ENCODE results near the gene NEDD1. TPM values are rescaled to one million over a fixed set of nuclear protein-coding genes. Genes with fewer than 3 reads are reported as not detected.

The NEDD1 gene
- total and polyA plus RNA-seq, 10 of the 15 experiments (the other 5 are each of a cell fraction or from before 2014, with no cell fraction given), result 15.9 to 52.6 (median 28.7) TPM

DNA sequence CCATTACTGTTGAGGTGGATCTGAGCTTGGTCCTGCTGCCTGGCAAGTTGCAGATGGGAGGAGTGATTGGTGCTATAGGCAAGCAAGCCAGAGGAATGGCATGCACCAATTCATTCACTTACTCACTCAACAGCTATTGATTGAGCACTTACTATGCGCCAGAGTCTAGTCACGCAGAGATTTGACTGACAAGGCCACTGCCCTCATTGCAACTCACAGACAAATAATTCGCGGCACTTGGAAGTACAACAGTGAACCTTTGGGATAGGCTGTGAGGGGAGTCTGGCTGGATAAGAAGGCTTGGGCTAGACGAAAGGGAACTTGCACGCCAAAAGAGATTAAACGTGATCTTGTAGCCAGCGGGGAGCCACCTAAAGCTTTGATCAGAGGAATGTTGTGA is 96.2 kb downstream of the NEDD1 start:
- Histone ChIP-seq H3K9ac (ENCODE audit: control insufficient read depth, insufficient read depth, low read length) (no peak overlapping the region), H4K20me1 (ENCODE audit: control insufficient read depth, insufficient read depth) (no peaks in the 10 kb centered on the region), H3K4me3 (no peak overlapping the region), H3K9me3 (replicated peaks; ENCODE audit: control insufficient read depth, insufficient read depth, low read length) (no peaks in the 10 kb centered on the region), H3K27ac (ENCODE audit: control insufficient read depth, insufficient read depth) (no peak overlapping the region), H3K36me3 (ENCODE audit: control insufficient read depth in 2 of 2, insufficient read depth in 2 of 2, low read length in 1 of 2) (no peaks in the 10 kb centered on the region), H3K4me1 (ENCODE audit: control insufficient read depth, insufficient read depth, low read length) (no peaks in the 10 kb centered on the region), H3K4me2 (ENCODE audit: control insufficient read depth, insufficient read depth) (no peak overlapping the region), H3K79me2 (ENCODE audit: control insufficient read depth, insufficient read depth, low read length) (no peaks in the 10 kb centered on the region), H3K27me3 (replicated peaks in 1 of 2; ENCODE audit: control insufficient read depth in 2 of 2, insufficient read depth in 2 of 2, low read length in 1 of 2) (no peaks in the 10 kb centered on the region; a peak in 1 of 4 replicates), H2AFZ (ENCODE audit: control insufficient read depth, low read depth, low read length) (no peak overlapping the region)
- WGBS (ENCODE audit: insufficient coverage, insufficient replicate concordance, low lambda C conversion rate, missing lambda C conversion rate), result 77% methylated on average over 8 of the region's 8 CpGs
- POLR2A ChIA-PET, result no interaction called here
- ATAC-seq (no peak), FAIRE-seq (no peak), DNase-seq (ENCODE audit: low read depth, low spot score) (no peak)
- intact Hi-C loops (cut with micrococcal nuclease; ENCODE audit: unreplicated experiment), result no loop called here
- BruUV-seq (replicated peaks), result no TSS peak
- CTCF ChIA-PET, result interaction anchor here (1.0 to 2.0 kb wide), 3 partner anchors 13 to 51 kb away, joined by 3 to 7 read pairs (median 3); no protein-coding TSS in a partner anchor
- TF ChIP-seq TARDBP (IDR thresholded peaks at IDR 0.05; ENCODE audit: borderline replicate concordance), result no peak
- no peak for TF ChIP-seq MYC (IDR thresholded peaks at IDR 0.05; ENCODE audit: insufficient read depth, insufficient read length, insufficient replicate concordance, low read length, severe bottlenecking)
- no peak for TF ChIP-seq PML (IDR thresholded peaks at IDR 0.05; ENCODE audit: low read length)
- no peak for TF ChIP-seq DPF2 (IDR thresholded peaks at IDR 0.05)
- no peak for TF ChIP-seq BMI1 (IDR thresholded peaks at IDR 0.05; ENCODE audit: borderline replicate concordance)
- no peak for TF ChIP-seq KLF5 (IDR thresholded peaks at IDR 0.05; ENCODE audit: partially characterized antibody)
- no peak for TF ChIP-seq ATF7 (IDR thresholded peaks at IDR 0.05; ENCODE audit: low read depth)
- TF ChIP-seq ZNF207 (IDR thresholded peaks at IDR 0.05; ENCODE audit: borderline replicate concordance), result no peak
- in situ Hi-C loops (cut with MboI), result no loop called here
- RAD21 ChIA-PET (ENCODE audit: unreplicated experiment), result no interaction called here
- SMC1A ChIA-PET (ENCODE audit: uncharacterized antibody, unreplicated experiment), result no interaction called here

Small RNA genes within 50 kb of the gene (small RNA-seq; reads per million reads assigned to genes)
- gene RF00019, result not detected
